Gastrocnemius medialis (tissue), 4 donors: Measurements from ENCODE around the gene PCDHA7. TPM values are rescaled to one million over a fixed set of nuclear protein-coding genes. Genes with fewer than 3 reads are reported as not detected.

ENCODE experiments used
- ATAC-seq, 2 donors: fragments of 150-250 bp; one replicate each; pipeline ENCODE4 v1.9.1; 2016
- DNase-seq, 2 donors: peaks; one replicate each; pipeline ENCODE4 v3.0.0-alpha.2; 2019
- H3K27ac ChIP-seq, 4 donors: fragments of 200-600 bp; sonication (generic); 1 replicate in 1 of 4; 2 replicates in 3 of 4; pipeline ENCODE4 v1.5.1; 2016 to 2018; ENCODE audit warnings: mild to moderate bottlenecking in 2 of 4, moderate library complexity in 1 of 4
- H3K27me3 ChIP-seq, 3 donors: fragments of 200-600 bp; sonication (generic) in 2 of 3; 1 replicate in 1 of 3; 2 replicates in 2 of 3; pipeline versions ENCODE4 v1.5.1 to v1.6.0; 2016 to 2019; ENCODE audit warnings: mild to moderate bottlenecking in 1 of 3, moderate library complexity in 1 of 3
- H3K36me3 ChIP-seq, 2 donors: fragments of 200-600 bp; sonication (generic) in 1 of 2; one replicate each; pipeline ENCODE4 v1.5.1; 2017 to 2018
- H3K4me1 ChIP-seq, 2 donors: fragments of 200-600 bp; sonication (generic) in 1 of 2; one replicate each; pipeline ENCODE4 v1.5.1; 2016 to 2017; ENCODE audit warnings: mild to moderate bottlenecking in 2 of 2
- H3K4me3 ChIP-seq, 4 donors: fragments of 200-600 bp; sonication (generic) in 3 of 4; 1 replicate in 1 of 4; 2 replicates in 3 of 4; pipeline ENCODE4 v1.5.1; 2016 to 2019; ENCODE audit warnings: mild to moderate bottlenecking in 2 of 4
- H3K9me3 ChIP-seq, 3 donors: fragments of 200-600 bp; sonication (generic) in 2 of 3; 1 replicate in 1 of 3; 2 replicates in 2 of 3; pipeline ENCODE4 v1.5.1; 2016 to 2019
- POLR2A ChIP-seq, 2 donors: fragments of 450-650 bp; IDR thresholded peaks; one replicate each; pipeline ENCODE4 v1.6.1; 2017; ENCODE audit warnings: antibody characterized with exemption in 2 of 2, mild to moderate bottlenecking in 2 of 2, moderate library complexity in 2 of 2
- in situ Hi-C, 4 donors: fragments of 200-750 bp; cut with MboI; loops; one replicate each; pipeline versions ENCODE4 v1.15.0 to v1.8.0; 2017; ENCODE audit warnings: low sequenced_read_pairs in 4 of 4
- intact Hi-C: fragments of 100-400 bp; cut with DNase I; formaldehyde crosslinking; loops from one replicate; pipeline ENCODE4 v1.15.1; 2023; ENCODE audit warnings: low total_unique reads
- total RNA-seq, 4 donors: library from RNA; depleted of rRNA; stranded (reverse); fragments of >200 nt; gene quantifications; one replicate each; pipeline versions ENCODE4 v1.1.0 to v1.2.3, GENCODE V29; 2016
- TF ChIP-seq, protein P1 (sequence below), 5 experiments: fragments of 450-650 bp in 3 of 5; fragments of 200-600 bp in 2 of 5; sonication (generic) in 2 of 5; IDR thresholded peaks in 4 of 5; conservative IDR thresholded peaks in 1 of 5; 1 replicate in 4 of 5; 2 replicates in 1 of 5; pipeline ENCODE4 v1.5.1; 2016 to 2019; ENCODE audit warnings: antibody characterized with exemption in 5 of 5, mild to moderate bottlenecking in 3 of 5, moderate library complexity in 3 of 5

Gene PCDHA7
- total RNA-seq, 4 donors from 2014 or later, result 0.15 to 0.24 TPM; not detected in 2

DNA sequence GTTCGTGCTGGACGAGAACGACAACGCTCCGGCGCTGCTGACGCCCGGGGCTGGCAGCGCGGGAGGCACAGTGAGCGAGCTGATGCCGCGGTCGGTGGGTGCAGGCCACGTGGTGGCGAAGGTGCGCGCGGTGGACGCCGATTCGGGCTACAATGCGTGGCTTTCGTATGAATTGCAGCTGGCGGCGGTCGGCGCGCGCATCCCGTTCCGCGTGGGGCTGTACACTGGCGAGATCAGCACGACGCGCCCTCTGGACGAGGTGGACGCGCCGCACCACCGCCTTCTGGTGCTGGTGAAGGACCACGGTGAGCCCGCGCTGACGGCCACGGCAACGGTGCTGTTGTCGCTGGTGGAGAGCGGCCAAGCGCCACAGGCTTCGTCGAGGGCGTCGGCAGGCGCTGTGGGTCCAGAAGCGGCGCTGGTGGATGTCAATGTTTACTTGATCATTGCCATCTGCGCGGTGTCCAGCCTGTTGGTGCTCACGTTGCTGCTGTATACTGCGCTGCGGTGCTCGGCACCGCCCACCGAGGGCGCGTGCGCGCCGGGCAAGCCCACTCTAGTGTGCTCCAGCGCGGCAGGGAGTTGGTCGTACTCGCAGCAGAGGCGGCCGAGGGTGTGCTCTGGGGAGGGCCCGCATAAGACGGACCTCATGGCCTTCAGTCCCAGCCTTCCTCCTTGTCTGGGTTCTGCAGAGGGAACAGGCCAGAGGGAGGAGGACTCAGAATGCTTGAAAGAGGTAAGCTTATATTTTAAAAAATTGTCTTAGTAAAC lies 50.0 kb downstream of the PCDHA7 start:
- H3K27ac ChIP-seq, result no peak overlapping the region
- H3K4me1 ChIP-seq, result no peaks in the 10 kb centered on the region
- TF ChIP-seq, protein P1, sequence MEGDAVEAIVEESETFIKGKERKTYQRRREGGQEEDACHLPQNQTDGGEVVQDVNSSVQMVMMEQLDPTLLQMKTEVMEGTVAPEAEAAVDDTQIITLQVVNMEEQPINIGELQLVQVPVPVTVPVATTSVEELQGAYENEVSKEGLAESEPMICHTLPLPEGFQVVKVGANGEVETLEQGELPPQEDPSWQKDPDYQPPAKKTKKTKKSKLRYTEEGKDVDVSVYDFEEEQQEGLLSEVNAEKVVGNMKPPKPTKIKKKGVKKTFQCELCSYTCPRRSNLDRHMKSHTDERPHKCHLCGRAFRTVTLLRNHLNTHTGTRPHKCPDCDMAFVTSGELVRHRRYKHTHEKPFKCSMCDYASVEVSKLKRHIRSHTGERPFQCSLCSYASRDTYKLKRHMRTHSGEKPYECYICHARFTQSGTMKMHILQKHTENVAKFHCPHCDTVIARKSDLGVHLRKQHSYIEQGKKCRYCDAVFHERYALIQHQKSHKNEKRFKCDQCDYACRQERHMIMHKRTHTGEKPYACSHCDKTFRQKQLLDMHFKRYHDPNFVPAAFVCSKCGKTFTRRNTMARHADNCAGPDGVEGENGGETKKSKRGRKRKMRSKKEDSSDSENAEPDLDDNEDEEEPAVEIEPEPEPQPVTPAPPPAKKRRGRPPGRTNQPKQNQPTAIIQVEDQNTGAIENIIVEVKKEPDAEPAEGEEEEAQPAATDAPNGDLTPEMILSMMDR (IDR thresholded peaks at IDR 0.05 in 4 of 5, conservative IDR thresholded peaks at IDR 0.05 in 1 of 5), result no peak
- no peak for TF ChIP-seq POLR2A (IDR thresholded peaks at IDR 0.05)
- H3K27me3 ChIP-seq, result peaks cover 9 to 14% (median 12%) of the 10 kb centered on the region in 3 donors
- in situ Hi-C loops (no loop called here), intact Hi-C loops (no loop called here)
- ATAC-seq (no peak), DNase-seq (no peak)
- H3K9me3 ChIP-seq, result peaks cover 0 to 5% (median 0%) of the 10 kb centered on the region in 3 donors
- no peak overlapping the region for H3K4me3 ChIP-seq
- H3K36me3 ChIP-seq, result no peaks in the 10 kb centered on the region

Other genes with a start within 250 kb of the PCDHA7 start
- gene CD14, start 201.1 kb upstream of the PCDHA7 start, total RNA-seq, result 10 to 100 TPM; 12.2 to 22.9 (median 16.1) TPM
- 10 to 100 TPM in 2 of 4 donors, 1 to 10 TPM in 2; 5.1 to 15.4 (median 9.5) TPM for gene TMCO6, start 194.8 kb upstream of the PCDHA7 start, total RNA-seq
- 100 to 1,000 TPM in 2 of 4 donors, 10 to 100 TPM in 2; 86.9 to 121 (median 102) TPM for gene NDUFA2, start 186.6 kb upstream of the PCDHA7 start, total RNA-seq
- gene IK, start 186.4 kb upstream of the PCDHA7 start, total RNA-seq, result 100 to 1,000 TPM in 3 of 4 donors, 10 to 100 TPM in 1; 94.5 to 169 (median 143) TPM
- gene WDR55, start 169.4 kb upstream of the PCDHA7 start, total RNA-seq, result 10 to 100 TPM; 10.9 to 18.7 (median 15.1) TPM
- 1 to 10 TPM in 2 of 4 donors, under 1 TPM in 1, not detected in 1; 0.20 to 5.0 (median 1.8) TPM for gene DND1, start 160.7 kb upstream of the PCDHA7 start, total RNA-seq
- gene HARS1, start 142.9 kb upstream of the PCDHA7 start, total RNA-seq, result 10 to 100 TPM; 38.2 to 72.9 (median 59.4) TPM
- 10 to 100 TPM; 25.2 to 36.0 (median 27.0) TPM for gene HARS2, start 142.8 kb upstream of the PCDHA7 start, total RNA-seq
- gene ZMAT2, start 133.8 kb upstream of the PCDHA7 start, total RNA-seq, result 10 to 100 TPM; 44.2 to 56.5 (median 51.9) TPM
- gene PCDHA1, start 48.1 kb upstream of the PCDHA7 start, total RNA-seq, result not detected
- under 1 TPM in 1 of 4 donors, not detected in 3; 0.12 TPM for gene PCDHA2, start 39.4 kb upstream of the PCDHA7 start, total RNA-seq
- gene PCDHA3, start 33.2 kb upstream of the PCDHA7 start, total RNA-seq, result under 1 TPM in 2 of 4 donors, not detected in 2; 0.07 to 0.20 TPM
- gene PCDHA4, start 27.2 kb upstream of the PCDHA7 start, total RNA-seq, result under 1 TPM in 2 of 4 donors, not detected in 2; 0.20 to 0.23 TPM
- not detected for gene PCDHA5, start 12.7 kb upstream of the PCDHA7 start, total RNA-seq
- gene PCDHA6, start 6.3 kb upstream of the PCDHA7 start, total RNA-seq, result under 1 TPM in 2 of 4 donors, not detected in 2; 0.10 to 0.19 TPM
- under 1 TPM in 1 of 4 donors, not detected in 3; 0.18 TPM for gene PCDHA8, start 6.9 kb downstream of the PCDHA7 start, total RNA-seq
- gene PCDHA9, start 14.1 kb downstream of the PCDHA7 start, total RNA-seq, result under 1 TPM in 2 of 4 donors, not detected in 2; 0.07 TPM
- gene PCDHA10, start 21.6 kb downstream of the PCDHA7 start, total RNA-seq, result under 1 TPM in 3 of 4 donors, not detected in 1; 0.05 to 0.15 (median 0.07) TPM
- not detected for gene PCDHA11, start 34.7 kb downstream of the PCDHA7 start, total RNA-seq
- gene PCDHA12, start 41.0 kb downstream of the PCDHA7 start, total RNA-seq, result under 1 TPM in 1 of 4 donors, not detected in 3; 0.05 TPM
- gene PCDHA13, start 47.9 kb downstream of the PCDHA7 start, total RNA-seq, result not detected
- gene PCDHAC1, start 92.0 kb downstream of the PCDHA7 start, total RNA-seq, result under 1 TPM in 1 of 4 donors, not detected in 3; 0.13 TPM
- gene PCDHAC2, start 132.2 kb downstream of the PCDHA7 start, total RNA-seq, result under 1 TPM in 2 of 4 donors, not detected in 2; 0.03 to 0.13 TPM
- not detected for gene PCDHB1, start 217.1 kb downstream of the PCDHA7 start, total RNA-seq